ENCODE measurements around the gene ARHGAP44.

ARHGAP44 gene

GRCh38 chr17:13027246-13027645, 237.9 kb downstream of the ARHGAP44 start:
- CTCF ChIA-PET, result interaction anchor here (0.6 to 6.2 kb wide), 2 partner anchors 9 to 683 kb away, joined by 3 to 137 read pairs; partner anchors contain the start of gene ELAC2
- Histone ChIP-seq H3K9me3 (ENCODE audit: control insufficient read depth, insufficient read depth, low read depth, low read length) (no peaks in the 10 kb centered on the region), H3K4me1 (ENCODE audit: control insufficient read depth, insufficient read depth, low read length) (no peaks in the 10 kb centered on the region), H3K27ac (ENCODE audit: extremely low read depth, low read depth, low read length) (no peak overlapping the region), H3K36me3 (ENCODE audit: control insufficient read depth in 2 of 2, insufficient read depth in 1 of 2, low read length in 2 of 2) (no peaks in the 10 kb centered on the region), H3K4me3 (ENCODE audit: low read depth, low read length) (no peak overlapping the region)
- TF ChIP-seq, protein P1, sequence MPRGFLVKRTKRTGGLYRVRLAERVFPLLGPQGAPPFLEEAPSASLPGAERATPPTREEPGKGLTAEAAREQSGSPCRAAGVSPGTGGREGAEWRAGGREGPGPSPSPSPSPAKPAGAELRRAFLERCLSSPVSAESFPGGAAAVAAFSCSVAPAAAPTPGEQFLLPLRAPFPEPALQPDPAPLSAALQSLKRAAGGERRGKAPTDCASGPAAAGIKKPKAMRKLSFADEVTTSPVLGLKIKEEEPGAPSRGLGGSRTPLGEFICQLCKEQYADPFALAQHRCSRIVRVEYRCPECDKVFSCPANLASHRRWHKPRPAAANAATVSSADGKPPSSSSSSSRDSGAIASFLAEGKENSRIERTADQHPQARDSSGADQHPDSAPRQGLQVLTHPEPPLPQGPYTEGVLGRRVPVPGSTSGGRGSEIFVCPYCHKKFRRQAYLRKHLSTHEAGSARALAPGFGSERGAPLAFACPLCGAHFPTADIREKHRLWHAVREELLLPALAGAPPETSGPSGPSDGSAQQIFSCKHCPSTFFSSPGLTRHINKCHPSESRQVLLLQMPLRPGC (tag by site-specific recombination; IDR thresholded peaks at IDR 0.05), result no peak
- TF ChIP-seq ZNF518A (tag by site-specific recombination; conservative IDR thresholded peaks at IDR 0.05; ENCODE audit: low read depth) (no peak), ZNF777 (tag by site-specific recombination; IDR thresholded peaks at IDR 0.05; ENCODE audit: borderline replicate concordance) (no peak), ZBTB6 (tag by site-specific recombination; IDR thresholded peaks at IDR 0.05) (no peak), ZNF747 (tag by site-specific recombination; IDR thresholded peaks at IDR 0.05) (no peak), ZNF423 (tag by site-specific recombination; IDR thresholded peaks at IDR 0.05) (no peak), KLF1 (tag by site-specific recombination; IDR thresholded peaks at IDR 0.05) (no peak), ZNF311 (tag by site-specific recombination; IDR thresholded peaks at IDR 0.05; ENCODE audit: borderline replicate concordance) (no peak), ZNF658 (tag by site-specific recombination; IDR thresholded peaks at IDR 0.05) (no peak), ZNF138 (tag by site-specific recombination; IDR thresholded peaks at IDR 0.05; ENCODE audit: borderline replicate concordance) (no peak), SP3 (tag by site-specific recombination; IDR thresholded peaks at IDR 0.05) (no peak), MZF1 (tag by site-specific recombination; IDR thresholded peaks at IDR 0.05; ENCODE audit: borderline replicate concordance) (no peak)
- TF ChIP-seq, protein P2, sequence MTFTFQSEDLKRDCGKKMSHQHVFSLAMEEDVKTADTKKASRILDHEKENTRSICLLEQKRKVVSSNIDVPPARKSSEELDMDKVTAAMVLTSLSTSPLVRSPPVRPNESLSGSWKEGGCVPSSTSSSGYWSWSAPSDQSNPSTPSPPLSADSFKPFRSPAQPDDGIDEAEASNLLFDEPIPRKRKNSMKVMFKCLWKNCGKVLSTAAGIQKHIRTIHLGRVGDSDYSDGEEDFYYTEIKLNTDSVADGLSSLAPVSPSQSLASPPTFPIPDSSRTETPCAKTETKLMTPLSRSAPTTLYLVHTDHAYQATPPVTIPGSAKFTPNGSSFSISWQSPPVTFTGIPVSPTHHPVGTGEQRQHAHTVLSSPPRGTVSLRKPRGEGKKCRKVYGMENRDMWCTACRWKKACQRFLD (tag by site-specific recombination; IDR thresholded peaks at IDR 0.05), result no peak
- TF ChIP-seq, protein P3, sequence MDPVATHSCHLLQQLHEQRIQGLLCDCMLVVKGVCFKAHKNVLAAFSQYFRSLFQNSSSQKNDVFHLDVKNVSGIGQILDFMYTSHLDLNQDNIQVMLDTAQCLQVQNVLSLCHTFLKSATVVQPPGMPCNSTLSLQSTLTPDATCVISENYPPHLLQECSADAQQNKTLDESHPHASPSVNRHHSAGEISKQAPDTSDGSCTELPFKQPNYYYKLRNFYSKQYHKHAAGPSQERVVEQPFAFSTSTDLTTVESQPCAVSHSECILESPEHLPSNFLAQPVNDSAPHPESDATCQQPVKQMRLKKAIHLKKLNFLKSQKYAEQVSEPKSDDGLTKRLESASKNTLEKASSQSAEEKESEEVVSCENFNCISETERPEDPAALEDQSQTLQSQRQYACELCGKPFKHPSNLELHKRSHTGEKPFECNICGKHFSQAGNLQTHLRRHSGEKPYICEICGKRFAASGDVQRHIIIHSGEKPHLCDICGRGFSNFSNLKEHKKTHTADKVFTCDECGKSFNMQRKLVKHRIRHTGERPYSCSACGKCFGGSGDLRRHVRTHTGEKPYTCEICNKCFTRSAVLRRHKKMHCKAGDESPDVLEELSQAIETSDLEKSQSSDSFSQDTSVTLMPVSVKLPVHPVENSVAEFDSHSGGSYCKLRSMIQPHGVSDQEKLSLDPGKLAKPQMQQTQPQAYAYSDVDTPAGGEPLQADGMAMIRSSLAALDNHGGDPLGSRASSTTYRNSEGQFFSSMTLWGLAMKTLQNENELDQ (tag by site-specific recombination; IDR thresholded peaks at IDR 0.05; ENCODE audit: low read depth), result no peak
- POLR2A ChIA-PET, result interaction anchor here (0.9 kb wide), 1 partner anchor 9 kb away, joined by 4 read pairs; no protein-coding TSS in a partner anchor

Measured in HEK293 (cell line).